OCI-LY7 (cell line): ENCODE results near the gene OCRL. TPM values are rescaled to one million over a fixed set of nuclear protein-coding genes. Genes with fewer than 3 reads are reported as not detected.

Source experiments
- BruUV-seq: library from RNA; stranded (reverse); fragments of 400-500 nt; replicated peaks from 2 replicates; lab custom pipeline; 2021; lab: Mats Ljungman, UMichigan
- CTCF ChIA-PET: fragments of 300-600 bp; sonication (Branson Sonifier 250); formaldehyde crosslinking; loops from one replicate; lab custom pipeline; 2022; ENCODE audit warnings: antibody characterized with exemption; ENCODE audit not compliant: unreplicated experiment; lab: Charles Lee
- POLR2A ChIA-PET: fragments of 300-600 bp; sonication (Branson Sonifier 250); formaldehyde crosslinking; loops from one replicate; lab custom pipeline; 2022; ENCODE audit warnings: antibody characterized with exemption; lab: Charles Lee
- DNase-seq: peaks from one replicate; pipeline ENCODE4 v3.0.0-alpha.2; 2015; ENCODE audit warnings: low spot score
- H2AFZ ChIP-seq: fragments of 200-600 bp; sonication (generic), shearing (Covaris generic); 2 replicates; pipeline ENCODE4 v1.6.1; 2014; ENCODE audit warnings: mild to moderate bottlenecking, antibody characterized with exemption, low read length, moderate library complexity
- H3K27ac ChIP-seq: fragments of 200-600 bp; sonication (generic); 2 replicates; pipeline ENCODE4 v1.5.1; 2014; ENCODE audit warnings: mixed run types, low read depth, mild to moderate bottlenecking, moderate library complexity, low read length, inconsistent platforms; ENCODE audit not compliant: poor library complexity, severe bottlenecking
- H3K36me3 ChIP-seq: fragments of 200-600 bp; sonication (generic); 2 replicates; pipeline ENCODE4 v1.6.1; 2014; ENCODE audit warnings: mild to moderate bottlenecking, antibody characterized with exemption, low read length, moderate library complexity, mixed read lengths; ENCODE audit not compliant: insufficient read depth
- H3K4me1 ChIP-seq: fragments of 200-600 bp; sonication (generic); 2 replicates; pipeline ENCODE4 v1.5.1; 2014; ENCODE audit warnings: mild to moderate bottlenecking, low read length; ENCODE audit not compliant: insufficient read depth, poor library complexity, severe bottlenecking
- H3K4me2 ChIP-seq: fragments of 200-600 bp; sonication (generic); 2 replicates; pipeline ENCODE4 v1.6.1; 2014; ENCODE audit warnings: mild to moderate bottlenecking, low read length
- H3K4me3 ChIP-seq: fragments of 200-600 bp; sonication (generic); 2 replicates; pipeline ENCODE4 v1.5.1; 2014; ENCODE audit warnings: mild to moderate bottlenecking, low read depth, low read length; ENCODE audit not compliant: poor library complexity, severe bottlenecking
- H3K79me2 ChIP-seq: fragments of 200-600 bp; sonication (generic); 2 replicates; pipeline ENCODE4 v1.6.1; 2016; ENCODE audit warnings: low read depth, mild to moderate bottlenecking, low read length, moderate library complexity, mixed read lengths; ENCODE audit not compliant: insufficient read depth
- H3K9me2 ChIP-seq: fragments of 200-600 bp; sonication (generic); 2 replicates; pipeline ENCODE4 v1.6.1; 2016; ENCODE audit warnings: mild to moderate bottlenecking, low read length, mixed read lengths; ENCODE audit not compliant: insufficient read depth
- H3K9me3 ChIP-seq: fragments of 200-600 bp; sonication (generic); 2 replicates; pipeline ENCODE4 v1.6.1; 2014; ENCODE audit warnings: mild to moderate bottlenecking, mixed run types, low read length, mixed read lengths
- H4K20me1 ChIP-seq: fragments of 200-600 bp; sonication (generic); 2 replicates; pipeline ENCODE4 v1.6.1; 2014; ENCODE audit warnings: mild to moderate bottlenecking, antibody characterized with exemption, low read length, moderate library complexity, mixed read lengths; ENCODE audit not compliant: insufficient read depth
- EZH2phosphoT487 ChIP-seq: fragments of 200-600 bp; sonication (generic); IDR thresholded peaks from 2 replicates; pipeline ENCODE4 v1.6.1; 2018; ENCODE audit warnings: low read depth, borderline replicate concordance, mild to moderate bottlenecking, mixed run types, antibody characterized with exemption, low read length, moderate library complexity, mixed read lengths
- intact Hi-C: fragments of 100-400 bp; cut with micrococcal nuclease; formaldehyde crosslinking; loops from one replicate; pipeline ENCODE4 v1.10.0; 2022; ENCODE audit not compliant: unreplicated experiment
- total RNA-seq, 2 experiments: library from RNA; depleted of rRNA in 1 of 2; stranded (reverse); fragments of >200 nt in 1 of 2; shearing (Covaris generic) in 1 of 2; gene quantifications; 2 replicates each; pipeline ENCODE4 v1.2.3, GENCODE V29; 2014 to 2022
- TF ChIP-seq, protein P1 (sequence below): fragments of 200-600 bp; sonication (generic); conservative IDR thresholded peaks from 2 replicates; pipeline ENCODE4 v1.5.1; 2014; ENCODE audit warnings: mild to moderate bottlenecking, antibody characterized with exemption, low read length, moderate library complexity, mixed read lengths

Gene OCRL
- total RNA-seq, 2 experiments from 2014 or later = 3.1 to 6.7 TPM

- no peaks in the 10 kb centered on the region for H4K20me1 ChIP-seq
- POLR2A ChIA-PET = no interaction called here
- CTCF ChIA-PET = no interaction called here
- intact Hi-C loops = no loop called here
- no peaks in the 10 kb centered on the region for H3K36me3 ChIP-seq
- H3K79me2 ChIP-seq = no peaks in the 10 kb centered on the region
- no peaks in the 10 kb centered on the region for H3K9me2 ChIP-seq
- no peak for DNase-seq
- no peak overlapping the region for H3K4me3 ChIP-seq
- H3K4me1 ChIP-seq = no peaks in the 10 kb centered on the region
- H3K4me2 ChIP-seq = no peak overlapping the region
- no TSS peak for BruUV-seq
- no peak overlapping the region for H3K27ac ChIP-seq
- no peak for TF ChIP-seq EZH2phosphoT487
- TF ChIP-seq, protein P1, sequence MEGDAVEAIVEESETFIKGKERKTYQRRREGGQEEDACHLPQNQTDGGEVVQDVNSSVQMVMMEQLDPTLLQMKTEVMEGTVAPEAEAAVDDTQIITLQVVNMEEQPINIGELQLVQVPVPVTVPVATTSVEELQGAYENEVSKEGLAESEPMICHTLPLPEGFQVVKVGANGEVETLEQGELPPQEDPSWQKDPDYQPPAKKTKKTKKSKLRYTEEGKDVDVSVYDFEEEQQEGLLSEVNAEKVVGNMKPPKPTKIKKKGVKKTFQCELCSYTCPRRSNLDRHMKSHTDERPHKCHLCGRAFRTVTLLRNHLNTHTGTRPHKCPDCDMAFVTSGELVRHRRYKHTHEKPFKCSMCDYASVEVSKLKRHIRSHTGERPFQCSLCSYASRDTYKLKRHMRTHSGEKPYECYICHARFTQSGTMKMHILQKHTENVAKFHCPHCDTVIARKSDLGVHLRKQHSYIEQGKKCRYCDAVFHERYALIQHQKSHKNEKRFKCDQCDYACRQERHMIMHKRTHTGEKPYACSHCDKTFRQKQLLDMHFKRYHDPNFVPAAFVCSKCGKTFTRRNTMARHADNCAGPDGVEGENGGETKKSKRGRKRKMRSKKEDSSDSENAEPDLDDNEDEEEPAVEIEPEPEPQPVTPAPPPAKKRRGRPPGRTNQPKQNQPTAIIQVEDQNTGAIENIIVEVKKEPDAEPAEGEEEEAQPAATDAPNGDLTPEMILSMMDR = no peak
- H2AFZ ChIP-seq = no peak overlapping the region
- no peaks in the 10 kb centered on the region for H3K9me3 ChIP-seq
Measured at GRCh38 chrX:129524250-129524850, 15.7 kb upstream of the OCRL start.

GRCh38 chrX:129525162-129525561, 14.9 kb upstream of the OCRL start:
- Histone ChIP-seq H3K4me3 (no peak overlapping the region), H3K9me3 (no peaks in the 10 kb centered on the region), H3K9me2 (no peaks in the 10 kb centered on the region), H3K4me1 (no peaks in the 10 kb centered on the region), H3K79me2 (no peaks in the 10 kb centered on the region), H4K20me1 (no peaks in the 10 kb centered on the region), H3K36me3 (no peaks in the 10 kb centered on the region), H2AFZ (no peak overlapping the region), H3K27ac (no peak overlapping the region), H3K4me2 (no peak overlapping the region)
- ChIA-PET POLR2A (interaction anchor here (0.5 kb wide), 1 partner anchor 9 kb away, joined by 3 read pairs; no protein-coding TSS in a partner anchor), CTCF (no interaction called here)
- intact Hi-C loops = no loop called here
- BruUV-seq = no TSS peak
- DNase-seq = no peak
- TF ChIP-seq EZH2phosphoT487 = no peak
- TF ChIP-seq, protein P1 = no peak

DNA sequence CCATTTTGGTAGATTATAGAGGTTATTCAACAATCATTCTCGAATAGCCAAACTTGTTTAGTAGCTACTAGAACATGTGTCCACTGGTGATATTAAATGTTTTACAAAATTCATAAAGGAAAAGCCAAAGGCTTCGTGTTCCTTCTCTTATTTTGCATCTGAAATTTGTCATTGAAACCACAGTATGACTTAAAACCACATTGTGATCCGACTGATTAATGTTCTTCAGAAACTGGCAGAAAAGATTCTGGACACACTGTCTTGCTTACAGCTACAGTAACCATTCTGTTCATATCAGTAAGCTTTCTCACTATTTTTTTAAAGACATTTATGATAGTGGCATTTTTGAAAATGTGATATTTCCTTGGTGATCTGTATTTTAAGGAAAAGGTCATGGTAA, 14.2 kb upstream of the OCRL start:
- Histone ChIP-seq H3K9me3 (no peaks in the 10 kb centered on the region), H4K20me1 (no peaks in the 10 kb centered on the region), H3K9me2 (no peaks in the 10 kb centered on the region), H3K27ac (no peak overlapping the region), H3K4me2 (no peak overlapping the region), H2AFZ (no peak overlapping the region), H3K4me1 (no peaks in the 10 kb centered on the region), H3K79me2 (no peaks in the 10 kb centered on the region), H3K4me3 (no peak overlapping the region), H3K36me3 (no peaks in the 10 kb centered on the region)
- intact Hi-C loops = no loop called here
- DNase-seq = no peak
- CTCF ChIA-PET = interaction anchor here (0.5 kb wide), 1 partner anchor 975 kb away, joined by 3 read pairs; no protein-coding TSS in a partner anchor
- BruUV-seq = no TSS peak
- TF ChIP-seq EZH2phosphoT487 = no peak
- TF ChIP-seq, protein P1 = no peak
- POLR2A ChIA-PET = no interaction called here
